HFFc6 (cell line): ENCODE results near the gene DBH. TPM values are rescaled to one million over a fixed set of nuclear protein-coding genes. Genes with fewer than 3 reads are reported as not detected.

Source experiments
- DNase-seq: peaks from one replicate; pipeline ENCODE4 v3.0.0-alpha.2; 2018
- H3K27ac Mint-ChIP-seq: 2 replicates; pipeline ENCODE4 v1.8.0; 2020; ENCODE audit warnings: mild to moderate bottlenecking, mixed read lengths
- H3K27me3 Mint-ChIP-seq: 2 replicates; pipeline ENCODE4 v1.8.0; 2021; ENCODE audit warnings: mild to moderate bottlenecking, moderate library complexity, mixed read lengths; ENCODE audit not compliant: insufficient read depth
- H3K36me3 Mint-ChIP-seq: 2 replicates; pipeline ENCODE4 v1.8.0; 2021; ENCODE audit warnings: low read depth, mixed read lengths
- H3K4me1 Mint-ChIP-seq: 2 replicates; pipeline ENCODE4 v1.8.0; 2020; ENCODE audit warnings: low read depth, mixed read lengths
- H3K4me3 Mint-ChIP-seq: 2 replicates; pipeline ENCODE4 v1.8.0; 2020; ENCODE audit warnings: mild to moderate bottlenecking, moderate library complexity, mixed read lengths
- H3K9me3 Mint-ChIP-seq: 2 replicates; pipeline ENCODE4 v1.8.0; 2020; ENCODE audit warnings: mild to moderate bottlenecking, mixed read lengths
- total RNA-seq, 6 experiments: library from RNA; stranded (reverse); fragmentation: NEBNext Ultra II Directional; extraction: Animal tissue kit (Norgen Biotek cat#: 25700); gene quantifications; 2 replicates in 1 of 6; 3 replicates in 5 of 6; pipeline ENCODE4 v1.2.3, GENCODE V29; 2021
- TF ChIP-seq, protein P1 (sequence below): fragments of 200-600 bp; sonication (generic); IDR thresholded peaks from 2 replicates; pipeline ENCODE4 v1.5.0; 2021; ENCODE audit warnings: antibody characterized with exemption, mild to moderate bottlenecking

The DBH gene
- total RNA-seq, 6 experiments from 2014 or later = not detected

- TF ChIP-seq, protein P1, sequence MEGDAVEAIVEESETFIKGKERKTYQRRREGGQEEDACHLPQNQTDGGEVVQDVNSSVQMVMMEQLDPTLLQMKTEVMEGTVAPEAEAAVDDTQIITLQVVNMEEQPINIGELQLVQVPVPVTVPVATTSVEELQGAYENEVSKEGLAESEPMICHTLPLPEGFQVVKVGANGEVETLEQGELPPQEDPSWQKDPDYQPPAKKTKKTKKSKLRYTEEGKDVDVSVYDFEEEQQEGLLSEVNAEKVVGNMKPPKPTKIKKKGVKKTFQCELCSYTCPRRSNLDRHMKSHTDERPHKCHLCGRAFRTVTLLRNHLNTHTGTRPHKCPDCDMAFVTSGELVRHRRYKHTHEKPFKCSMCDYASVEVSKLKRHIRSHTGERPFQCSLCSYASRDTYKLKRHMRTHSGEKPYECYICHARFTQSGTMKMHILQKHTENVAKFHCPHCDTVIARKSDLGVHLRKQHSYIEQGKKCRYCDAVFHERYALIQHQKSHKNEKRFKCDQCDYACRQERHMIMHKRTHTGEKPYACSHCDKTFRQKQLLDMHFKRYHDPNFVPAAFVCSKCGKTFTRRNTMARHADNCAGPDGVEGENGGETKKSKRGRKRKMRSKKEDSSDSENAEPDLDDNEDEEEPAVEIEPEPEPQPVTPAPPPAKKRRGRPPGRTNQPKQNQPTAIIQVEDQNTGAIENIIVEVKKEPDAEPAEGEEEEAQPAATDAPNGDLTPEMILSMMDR = no peak
- Mint-ChIP-seq H3K27me3 (peaks cover 65% of the 10 kb centered on the region), H3K27ac (no peak overlapping the region), H3K4me1 (no peaks in the 10 kb centered on the region), H3K9me3 (no peaks in the 10 kb centered on the region), H3K4me3 (no peak overlapping the region), H3K36me3 (no peaks in the 10 kb centered on the region)
- no peak for DNase-seq
Observed at GRCh38 chr9:133643978-133644760, 8.0 kb downstream of the DBH start.

- DNase-seq = no peak
- no peak overlapping the region for H3K4me3 Mint-ChIP-seq
- TF ChIP-seq, protein P1 = no peak
- H3K9me3 Mint-ChIP-seq = no peaks in the 10 kb centered on the region
- H3K4me1 Mint-ChIP-seq = no peaks in the 10 kb centered on the region
- H3K36me3 Mint-ChIP-seq = no peaks in the 10 kb centered on the region
- H3K27ac Mint-ChIP-seq = no peak overlapping the region
- peaks cover 66% of the 10 kb centered on the region for H3K27me3 Mint-ChIP-seq
Observed at GRCh38 chr9:133645021-133645765, 9.0 kb downstream of the DBH start.

DNA sequence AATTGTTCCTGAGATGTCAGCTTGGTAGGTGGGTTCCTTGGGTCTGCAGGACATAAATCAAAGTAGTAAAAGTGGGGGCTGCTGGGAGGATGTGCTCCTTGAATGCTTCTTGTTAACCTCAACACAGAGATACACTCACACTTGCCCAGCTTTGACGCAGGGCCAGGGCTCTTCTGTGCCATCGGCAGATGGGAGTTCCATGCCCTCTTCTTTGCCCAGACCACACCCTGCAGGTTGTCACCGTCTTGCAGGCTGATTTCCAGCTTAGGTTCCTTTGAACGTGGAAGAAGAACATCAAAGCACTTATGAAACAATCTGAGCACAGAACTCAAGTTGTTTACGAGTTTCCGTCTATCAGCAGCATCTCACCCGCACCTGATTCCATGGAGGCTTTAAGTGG, 11.0 kb downstream of the DBH start:
- Mint-ChIP-seq H3K9me3 (no peaks in the 10 kb centered on the region), H3K4me3 (no peak overlapping the region), H3K27ac (no peak overlapping the region), H3K36me3 (no peaks in the 10 kb centered on the region), H3K4me1 (no peaks in the 10 kb centered on the region), H3K27me3 (peaks cover 52% of the 10 kb centered on the region)
- TF ChIP-seq, protein P1 = no peak
- no peak for DNase-seq

GRCh38 chr9:133647765-133648469, 11.8 kb downstream of the DBH start:
- H3K27me3 Mint-ChIP-seq = peaks cover 48% of the 10 kb centered on the region
- no peak overlapping the region for H3K4me3 Mint-ChIP-seq
- H3K9me3 Mint-ChIP-seq = no peaks in the 10 kb centered on the region
- H3K4me1 Mint-ChIP-seq = no peaks in the 10 kb centered on the region
- no peak overlapping the region for H3K27ac Mint-ChIP-seq
- H3K36me3 Mint-ChIP-seq = no peaks in the 10 kb centered on the region
- TF ChIP-seq, protein P1 = no peak
- no peak for DNase-seq

- TF ChIP-seq, protein P1 = no peak
- Mint-ChIP-seq H3K27ac (no peak overlapping the region), H3K36me3 (no peaks in the 10 kb centered on the region), H3K9me3 (no peaks in the 10 kb centered on the region), H3K4me3 (no peak overlapping the region), H3K27me3 (peaks cover 46% of the 10 kb centered on the region), H3K4me1 (no peaks in the 10 kb centered on the region)
- DNase-seq = no peak
Observed at GRCh38 chr9:133649194-133649593, 13.0 kb downstream of the DBH start.
